Body of pancreas (tissue), 4 donors: Measurements from ENCODE around the gene GYG2. TPM values are rescaled to one million over a fixed set of nuclear protein-coding genes. Genes with fewer than 3 reads are reported as not detected.

ENCODE experiments used
- ATAC-seq: fragments of 150-250 bp; one replicate; pipeline ENCODE4 v1.9.1; 2016
- DNase-seq, 4 donors: peaks; one replicate each; pipeline ENCODE4 v3.0.0-alpha.2; 2019
- H3K27ac ChIP-seq, 4 donors: fragments of 200-600 bp; sonication (generic); 1 replicate in 3 of 4; 2 replicates in 1 of 4; pipeline versions ENCODE4 v1.5.1 to v1.6.1; 2016 to 2019; ENCODE audit warnings: mild to moderate bottlenecking in 1 of 4, mixed read lengths in 1 of 4, moderate library complexity in 1 of 4
- H3K27me3 ChIP-seq, 2 donors: fragments of 200-600 bp; sonication (generic); one replicate each; pipeline ENCODE4 v1.6.0; 2016; ENCODE audit warnings: mild to moderate bottlenecking in 1 of 2
- H3K36me3 ChIP-seq, 2 donors: fragments of 200-600 bp; sonication (generic); replicated peaks in 1 of 2; 2 replicates each; pipeline ENCODE4 v1.5.1; 2016; ENCODE audit warnings: low read depth in 2 of 2; ENCODE audit not compliant: insufficient read depth in 1 of 2
- H3K4me1 ChIP-seq: fragments of 200-600 bp; sonication (generic); one replicate; pipeline ENCODE4 v1.6.0; 2016
- H3K4me3 ChIP-seq, 2 donors: fragments of 200-600 bp; sonication (generic); 1 replicate in 1 of 2; 2 replicates in 1 of 2; pipeline ENCODE4 v1.5.1; 2016 to 2019
- H3K9me3 ChIP-seq, 3 donors: fragments of 200-600 bp; sonication (generic); 1 replicate in 2 of 3; 2 replicates in 1 of 3; pipeline ENCODE4 v1.5.1; 2016
- CTCF ChIP-seq, 7 experiments: fragments of 450-650 bp in 4 of 7; fragments of 200-600 bp in 3 of 7; sonication (generic) in 3 of 7; IDR thresholded peaks; one replicate each; pipeline ENCODE4 v1.5.1; 2016 to 2019; ENCODE audit warnings: antibody characterized with exemption in 7 of 7
- POLR2A ChIP-seq, 3 donors: fragments of 450-650 bp; IDR thresholded peaks; one replicate each; pipeline ENCODE4 v1.6.1; 2016; ENCODE audit warnings: antibody characterized with exemption in 3 of 3, mild to moderate bottlenecking in 2 of 3
- WGBS, 2 donors: methylation state at CpG; one replicate each; pipeline ENCODE4 v1.1.5; 2017; 5-methylcytosine and 5-hydroxymethylcytosine counted together
- intact Hi-C: fragments of 100-400 bp; cut with DNase I; formaldehyde crosslinking; loops from one replicate; pipeline ENCODE4 v1.15.1; 2023
- total RNA-seq, 2 donors: library from RNA; depleted of rRNA; stranded (reverse); fragments of >200 nt; gene quantifications; one replicate each; pipeline ENCODE4 v1.1.0, GENCODE V29; 2016

Gene GYG2
- total RNA-seq, 2 donors from 2014 or later: 6.0 to 21.4 TPM

- Histone ChIP-seq H3K4me3 (no peak overlapping the region), H3K36me3 (no peaks in the 10 kb centered on the region), H3K9me3 (no peaks in the 10 kb centered on the region), H3K27me3 (no peaks in the 10 kb centered on the region), H3K27ac (no peak overlapping the region), H3K4me1 (no peaks in the 10 kb centered on the region)
- no peak for ATAC-seq
- DNase-seq: no peak
- WGBS, 2 donors: 86 to 100% methylated on average over 1 of the region's 1 CpG
- no peak for TF ChIP-seq POLR2A (IDR thresholded peaks at IDR 0.05)
- TF ChIP-seq CTCF (IDR thresholded peaks at IDR 0.05): no peak
- intact Hi-C loops: no loop called here
Observed at GRCh38 chrX:2840961-2841360, 12.2 kb downstream of the GYG2 start.

GRCh38 chrX:2841537-2841936, 12.8 kb downstream of the GYG2 start:
- intact Hi-C loops: no loop called here
- Histone ChIP-seq H3K27ac (no peak overlapping the region), H3K9me3 (no peaks in the 10 kb centered on the region), H3K36me3 (no peaks in the 10 kb centered on the region), H3K4me1 (no peaks in the 10 kb centered on the region), H3K4me3 (no peak overlapping the region), H3K27me3 (no peaks in the 10 kb centered on the region)
- ATAC-seq (no peak), DNase-seq (no peak)
- TF ChIP-seq CTCF (IDR thresholded peaks at IDR 0.05): no peak
- no peak for TF ChIP-seq POLR2A (IDR thresholded peaks at IDR 0.05)
- 80 to 84% methylated on average over 2 to 9 of the region's 9 CpGs for WGBS, 2 donors

GRCh38 chrX:2846992-2847391, 18.3 kb downstream of the GYG2 start:
- TF ChIP-seq POLR2A (IDR thresholded peaks at IDR 0.05): no peak
- TF ChIP-seq CTCF (IDR thresholded peaks at IDR 0.05): no peak
- no peak for DNase-seq
- H3K36me3 ChIP-seq: no peaks in the 10 kb centered on the region
- no peak for ATAC-seq
- no peaks in the 10 kb centered on the region for H3K27me3 ChIP-seq
- H3K9me3 ChIP-seq: no peaks in the 10 kb centered on the region
- no peak overlapping the region for H3K27ac ChIP-seq
- intact Hi-C loops: no loop called here
- no peaks in the 10 kb centered on the region for H3K4me1 ChIP-seq
- H3K4me3 ChIP-seq: no peak overlapping the region

GRCh38 chrX:2848871-2849301, 20.2 kb downstream of the GYG2 start:
- 78 to 79% methylated on average over 9 of the region's 9 CpGs for WGBS, 2 donors

More at GRCh38 chrX:2848871-2849301, 20.2 kb downstream of the GYG2 start:
- Histone ChIP-seq H3K27me3 (no peaks in the 10 kb centered on the region), H3K36me3 (no peaks in the 10 kb centered on the region), H3K9me3 (no peaks in the 10 kb centered on the region), H3K4me1 (no peaks in the 10 kb centered on the region), H3K4me3 (no peak overlapping the region), H3K27ac (no peak overlapping the region)
- no peak for DNase-seq
- ATAC-seq: no peak
- TF ChIP-seq CTCF (IDR thresholded peaks at IDR 0.05) (no peak), POLR2A (IDR thresholded peaks at IDR 0.05) (no peak)
- intact Hi-C loops: no loop called here
